GM18870 (cell line): Measurements from ENCODE around the gene KIAA2012.
"Not testable (repeated sequence)": the region's sequence is repeated elsewhere in the genome, so short reads cannot be mapped to it uniquely, and the experiment has no call there.

Experiments
- ATAC-seq: cut with Tn5 transposase; IDR thresholded peaks from one replicate; pipeline ENCODE4 v1.9.1; 2021; ENCODE audit warnings: moderate library complexity; ENCODE audit not compliant: unreplicated experiment

Gene KIAA2012

DNA sequence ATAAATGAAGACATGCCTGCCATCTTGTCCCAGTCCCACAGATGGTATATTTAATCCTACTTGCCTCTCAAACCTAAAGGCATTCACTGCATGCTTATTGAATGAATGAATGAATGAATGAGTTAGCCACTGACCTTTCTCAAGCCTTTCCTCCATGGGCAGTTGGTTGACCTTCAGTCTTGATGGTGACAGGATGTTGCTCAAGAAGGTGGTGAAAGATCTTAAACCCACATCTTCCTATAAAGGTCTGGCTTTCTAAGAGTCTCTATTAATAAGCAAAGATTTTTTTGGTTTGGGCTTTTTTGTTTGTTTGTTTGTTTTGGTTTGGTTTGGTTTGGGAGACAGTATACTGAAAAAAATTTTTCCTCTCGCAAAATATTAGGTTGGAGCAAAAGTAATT, 41.7 kb downstream of the KIAA2012 start:
- ATAC-seq = no peak

DNA sequence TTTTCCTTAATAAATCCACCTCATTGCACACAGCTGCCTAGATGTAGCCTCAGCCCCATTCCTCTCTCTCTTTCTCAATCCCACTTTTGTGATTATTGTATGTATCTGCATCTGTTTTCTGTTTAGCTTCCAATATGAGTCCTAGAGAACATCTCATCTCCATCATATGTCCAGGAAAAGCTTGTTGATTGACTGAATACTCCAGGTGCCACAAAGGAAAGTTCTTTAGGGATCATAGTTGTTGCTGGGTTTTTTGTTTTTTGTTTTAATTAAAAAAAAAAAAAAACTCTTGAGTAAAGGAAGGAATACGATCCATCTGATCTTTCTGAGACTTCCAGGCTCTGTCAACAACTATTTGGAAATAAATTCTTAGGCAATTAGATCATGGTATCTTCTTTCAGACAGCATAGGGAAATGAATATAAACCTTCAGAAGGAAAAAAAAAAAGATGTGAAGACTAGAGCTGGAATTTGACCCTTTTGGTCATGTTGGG, 42.5 kb downstream of the KIAA2012 start:
- no peak for ATAC-seq

DNA sequence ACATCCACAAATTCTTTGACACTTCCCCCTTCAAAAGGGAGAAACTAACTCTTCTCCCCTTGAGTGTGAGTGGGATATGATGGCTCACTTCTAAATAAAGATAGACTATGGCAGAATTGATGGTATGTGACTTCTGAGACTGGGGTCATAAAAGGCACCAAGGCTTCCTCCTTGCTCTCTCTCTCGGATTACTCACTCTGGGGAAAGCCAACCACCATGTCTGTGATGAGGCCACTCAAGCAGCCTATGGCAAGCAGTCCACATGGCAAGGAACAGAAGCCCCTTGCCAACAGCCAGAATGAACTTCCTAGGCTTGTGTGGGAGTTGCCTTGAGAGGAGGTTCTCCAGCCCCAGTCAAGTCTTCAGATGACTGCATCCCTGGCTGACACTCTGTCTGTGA, 43.6 kb downstream of the KIAA2012 start:
- ATAC-seq = no peak

DNA sequence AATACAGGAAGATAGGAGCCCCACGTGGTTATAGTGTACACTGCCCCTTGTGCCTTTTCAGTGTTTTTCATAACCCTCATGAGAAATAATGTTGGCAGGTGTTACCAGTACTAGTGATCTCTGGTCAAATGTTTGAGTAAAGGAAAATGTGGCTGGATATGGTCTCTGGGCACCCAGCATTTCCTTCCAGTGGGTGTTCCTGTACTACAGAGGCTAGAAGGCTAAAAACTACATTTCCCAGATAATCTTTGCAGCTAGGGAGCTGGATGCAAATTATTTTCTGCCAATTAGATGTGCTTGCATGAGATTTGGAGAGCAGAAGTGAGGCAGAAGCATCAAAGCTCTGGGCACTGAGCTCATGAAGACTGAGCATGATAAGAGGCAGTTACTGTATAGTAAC, 45.1 kb downstream of the KIAA2012 start:
- ATAC-seq = no peak

DNA sequence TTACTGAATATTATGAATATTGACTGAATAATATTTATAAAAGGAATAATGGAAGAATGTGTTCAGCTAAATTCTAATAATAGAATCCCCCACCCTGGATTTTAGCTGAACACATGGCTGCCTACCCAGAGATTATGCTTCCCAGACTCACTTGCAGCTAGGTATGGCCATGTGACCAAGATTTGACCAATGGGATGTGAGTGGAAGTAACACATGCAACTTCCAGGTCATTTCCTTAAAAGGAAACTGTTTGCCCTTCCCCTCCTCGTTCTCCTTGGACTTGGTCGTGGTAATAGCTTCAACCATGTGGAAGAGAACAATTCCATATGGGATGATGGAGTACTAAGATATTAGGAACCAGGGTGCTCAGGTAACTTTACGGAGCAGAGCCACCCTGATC, 47.8 kb downstream of the KIAA2012 start:
- ATAC-seq = no peak

DNA sequence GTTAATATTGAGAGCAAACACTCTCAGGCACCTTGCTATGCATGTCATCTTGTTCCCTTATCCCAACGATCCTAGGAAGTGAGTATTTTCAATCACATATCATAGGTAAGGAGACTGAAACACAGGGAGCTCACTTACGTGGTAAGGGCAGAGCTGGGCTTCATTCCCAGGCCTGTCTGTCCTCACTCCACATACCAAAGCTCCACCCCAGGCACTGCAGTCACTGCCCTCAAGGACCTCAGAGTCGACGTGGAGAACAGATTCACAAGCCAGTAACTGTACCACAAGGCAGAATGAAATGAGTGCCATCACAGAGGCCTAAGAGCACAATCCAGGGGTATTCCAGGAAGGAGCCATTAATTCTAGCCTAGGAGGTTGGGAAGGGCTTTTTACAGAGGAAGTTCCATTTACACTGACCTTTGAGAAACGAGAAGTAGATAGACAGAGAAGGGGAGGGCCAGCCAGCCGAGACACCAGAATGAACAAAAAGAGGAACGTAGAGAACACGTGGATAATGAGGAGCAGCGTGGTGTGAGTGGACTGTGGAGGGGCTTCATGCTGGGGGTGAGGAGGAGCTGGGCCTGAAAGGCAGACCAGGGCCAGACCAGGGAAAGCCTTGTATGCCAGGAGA, 48.6 kb downstream of the KIAA2012 start:
- no peak for ATAC-seq

DNA sequence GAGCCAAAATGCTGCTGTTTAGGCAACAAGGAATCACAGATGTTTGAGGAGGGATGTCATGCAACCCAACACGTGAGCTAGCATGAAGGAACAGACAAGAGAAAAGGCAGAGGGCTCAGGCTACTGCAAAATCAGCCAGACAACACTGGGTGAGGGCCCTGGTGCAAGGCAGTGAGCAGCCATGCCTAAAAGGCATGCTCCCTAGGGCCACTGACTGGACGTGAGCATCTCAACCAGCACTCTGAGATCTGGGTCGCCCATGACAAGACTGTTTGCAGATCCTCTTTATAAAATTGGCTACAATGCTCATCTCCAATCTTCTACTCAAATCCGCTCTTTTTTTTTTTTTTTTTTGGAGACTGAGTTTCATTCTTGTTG, 49.1 kb downstream of the KIAA2012 start:
- no peak for ATAC-seq

DNA sequence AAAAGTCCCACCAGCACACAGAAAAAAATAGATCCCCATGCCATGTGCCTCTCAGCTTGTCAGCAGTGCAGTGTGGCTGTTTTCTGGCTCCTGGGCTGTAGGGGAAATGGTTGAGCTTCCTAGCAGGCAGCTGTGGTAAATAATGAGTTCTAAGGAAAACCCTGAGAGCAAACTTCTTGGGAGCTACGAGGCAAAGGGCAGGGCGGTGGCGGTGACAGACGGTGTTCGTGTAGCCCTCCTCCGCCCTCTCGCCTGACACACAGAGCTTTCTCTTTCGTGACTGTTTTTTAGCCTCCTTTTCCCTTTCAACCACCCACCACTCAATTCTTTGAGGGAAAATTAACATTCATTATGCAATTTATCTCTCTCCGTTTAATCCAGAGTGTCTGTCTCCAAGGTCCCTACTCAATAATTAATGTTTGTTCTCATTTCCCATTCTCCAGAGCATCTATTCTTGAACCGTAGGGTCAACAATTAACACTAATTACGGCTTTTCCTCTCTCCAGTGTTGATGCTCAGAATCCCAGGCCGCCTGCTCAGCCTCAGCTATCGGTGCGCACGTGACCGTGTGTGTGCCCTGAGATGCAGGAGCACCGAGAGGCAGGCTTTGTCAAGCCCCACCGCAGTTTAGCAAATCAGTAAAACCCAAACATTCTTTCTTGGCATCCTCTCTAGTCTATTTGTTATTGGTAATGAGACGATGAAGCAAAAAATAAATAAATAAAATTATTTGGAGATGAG, 50.1 kb downstream of the KIAA2012 start:
- no peak for ATAC-seq

DNA sequence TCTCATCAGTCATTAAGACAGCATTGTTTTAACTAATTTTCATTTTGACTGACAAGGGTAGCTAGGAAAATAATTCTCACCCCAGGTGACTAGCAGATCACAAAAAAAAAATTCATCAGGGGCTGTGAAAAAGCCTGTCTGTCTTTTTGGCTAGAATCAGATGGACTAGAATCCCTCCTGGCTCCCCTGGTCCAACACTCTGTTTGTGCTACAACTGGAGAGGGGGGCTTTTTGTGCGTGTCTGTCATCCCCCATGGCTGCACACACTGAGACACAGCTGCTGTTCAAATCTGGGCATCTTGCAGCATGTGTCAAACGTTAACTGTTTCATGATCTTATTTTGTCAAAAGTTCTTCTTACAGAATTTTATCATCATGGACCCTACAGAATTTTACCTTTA, 51.2 kb downstream of the KIAA2012 start:
- no peak for ATAC-seq

DNA sequence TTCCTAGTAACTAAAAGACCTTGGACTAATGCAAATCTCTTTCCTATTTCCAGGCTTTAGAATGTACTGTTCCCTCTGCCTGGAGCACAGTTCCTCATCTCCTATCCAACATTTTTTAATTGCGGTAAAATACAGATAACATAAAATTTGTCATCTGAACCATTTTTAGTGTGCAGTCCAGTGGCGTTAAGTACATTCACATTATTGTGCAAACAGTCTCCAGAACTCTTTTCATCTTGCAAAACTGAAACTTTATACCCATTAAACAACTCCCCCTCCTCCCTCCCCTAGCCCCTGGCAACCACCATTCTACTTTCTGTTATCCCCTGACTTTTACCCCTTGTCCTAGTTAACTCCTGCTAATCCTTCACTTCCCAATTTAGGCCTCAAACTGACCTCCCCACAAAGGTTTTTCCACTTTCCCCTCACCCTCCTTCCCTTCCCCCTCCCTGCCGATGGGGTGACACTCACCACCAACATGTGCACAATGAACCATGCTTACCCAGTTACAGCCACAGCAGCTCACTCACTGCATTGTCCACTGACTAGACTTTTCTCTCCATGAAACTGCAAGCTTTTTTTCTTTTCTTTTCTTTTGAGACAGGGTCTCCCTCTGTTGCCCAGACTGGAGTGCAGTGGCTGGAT, 54.8 kb downstream of the KIAA2012 start:
- ATAC-seq = no peak

DNA sequence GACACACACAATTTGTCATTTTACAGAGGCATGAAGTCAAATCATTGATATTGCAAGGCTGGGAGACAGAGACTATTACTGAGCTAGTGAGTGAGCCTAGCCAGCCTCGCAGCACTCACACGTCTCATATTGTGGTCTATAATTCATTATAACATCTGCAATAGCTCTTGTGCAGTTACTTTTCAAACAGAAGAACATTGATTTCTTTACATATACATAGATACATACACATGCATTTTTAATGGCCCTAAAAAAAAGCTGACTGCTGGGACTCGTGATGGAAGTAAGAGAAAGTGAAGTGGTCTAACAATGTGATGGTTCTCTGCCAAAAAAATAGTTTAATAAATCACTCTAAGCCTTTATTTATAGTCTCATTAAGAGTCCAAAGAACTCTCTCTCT, 56.8 kb downstream of the KIAA2012 start:
- ATAC-seq = no peak

DNA sequence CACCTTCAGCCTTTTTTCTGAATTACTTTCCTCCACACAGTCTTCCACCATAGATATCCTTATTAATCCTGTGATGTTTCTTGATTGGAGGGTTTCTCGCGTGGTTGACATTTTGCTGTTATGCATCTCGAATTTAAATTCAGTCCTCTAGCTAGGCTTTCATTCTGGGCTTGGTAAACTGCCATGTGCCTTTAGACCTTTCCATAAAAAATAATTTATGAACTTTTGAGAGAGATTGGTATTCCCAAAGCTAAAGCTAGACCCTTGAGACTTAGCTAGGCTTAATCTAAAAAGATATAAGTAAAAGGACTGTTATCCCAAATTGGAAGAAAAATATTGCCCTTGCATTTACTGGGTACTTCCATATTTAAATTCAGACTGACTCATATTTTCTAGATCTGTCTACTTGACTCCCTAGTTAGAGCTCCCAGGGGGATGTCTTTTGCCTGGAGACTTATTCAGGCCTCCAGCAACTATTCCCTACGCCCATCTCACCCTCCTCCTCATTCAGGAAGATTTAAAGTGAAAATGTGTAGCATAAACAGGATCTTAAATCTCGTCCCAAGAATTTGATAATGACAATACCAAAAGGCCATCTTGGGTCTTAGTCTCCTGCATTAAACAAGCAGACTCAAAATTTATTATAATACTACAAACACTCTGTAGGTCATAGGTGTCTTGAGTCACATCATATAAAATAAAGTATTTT, 60.3 kb downstream of the KIAA2012 start:
- no peak for ATAC-seq

DNA sequence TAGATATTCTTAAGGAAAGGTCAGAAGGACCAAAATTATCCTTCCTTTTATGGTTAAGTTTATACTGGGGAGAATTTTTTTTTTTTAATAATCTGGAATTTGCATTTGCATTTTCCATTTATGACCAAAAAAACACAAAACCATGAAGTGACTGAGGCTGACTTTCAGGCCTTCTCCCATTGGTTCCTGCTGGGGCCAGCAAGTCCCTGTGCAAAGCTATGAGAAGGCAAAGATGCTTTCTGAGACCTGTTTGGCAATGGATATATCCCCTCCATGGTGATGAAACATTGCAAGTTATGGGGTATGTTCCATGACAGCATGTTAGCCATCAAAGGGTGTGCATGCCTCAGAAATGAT, 60.8 kb downstream of the KIAA2012 start:
- ATAC-seq = no peak

DNA sequence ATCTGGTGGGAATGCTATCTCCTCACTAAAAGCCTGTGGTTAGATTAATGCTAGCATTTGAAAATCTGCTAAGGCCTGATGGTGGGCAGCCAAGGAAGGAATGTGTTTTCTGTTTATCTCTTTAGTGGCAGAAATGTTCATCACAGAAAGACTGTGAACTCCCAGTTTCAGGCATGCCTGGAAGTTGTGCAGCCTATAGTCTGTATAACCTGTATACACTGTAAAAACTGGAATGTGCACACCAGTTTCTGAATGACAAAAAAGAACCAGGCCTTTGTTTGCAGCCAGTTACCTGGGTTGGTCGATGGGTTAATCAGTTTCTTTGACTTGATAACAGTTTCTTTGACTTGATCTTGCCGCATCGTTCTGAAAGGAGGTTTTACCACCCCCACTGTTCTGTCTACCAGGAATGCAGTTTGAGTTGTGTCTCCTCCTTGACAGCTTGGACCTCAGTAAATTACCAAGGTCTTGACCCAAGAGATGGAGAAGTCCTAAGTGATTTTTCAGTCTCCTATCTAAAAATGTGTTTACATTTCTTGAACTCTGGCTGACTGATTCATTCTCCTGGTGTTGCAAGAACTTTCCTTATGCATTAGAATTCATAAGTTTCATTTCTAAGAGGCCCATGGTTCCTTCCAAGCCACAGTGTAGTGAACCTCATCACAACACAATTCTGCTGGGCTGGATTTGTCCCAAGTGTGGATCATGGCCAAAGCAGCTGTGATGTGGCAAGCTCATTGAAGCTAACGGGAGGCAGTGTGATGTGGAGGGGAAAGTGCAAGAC, 62.2 kb downstream of the KIAA2012 start:
- ATAC-seq = no peak

DNA sequence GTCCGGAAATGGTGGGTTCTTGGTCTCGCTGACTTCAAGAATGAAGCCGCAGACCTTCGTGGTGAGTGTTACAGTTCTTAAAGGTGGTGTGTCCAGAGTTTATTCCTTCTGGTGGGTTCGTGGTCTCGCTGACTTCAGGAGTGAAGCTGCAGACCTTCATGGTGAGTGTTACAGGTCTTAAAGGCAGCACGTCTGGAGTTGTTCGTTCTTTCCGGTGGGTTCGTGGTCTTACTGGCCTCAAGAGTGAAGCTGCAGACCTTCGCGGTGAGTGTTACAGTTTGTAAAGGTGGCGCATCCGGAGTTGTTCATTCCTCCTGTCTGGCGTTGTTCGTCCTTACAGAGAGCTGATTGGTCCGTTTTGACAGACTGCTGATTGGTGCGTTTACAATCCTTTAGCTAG, 63.0 kb downstream of the KIAA2012 start:
- ATAC-seq = not testable (repeated sequence)

DNA sequence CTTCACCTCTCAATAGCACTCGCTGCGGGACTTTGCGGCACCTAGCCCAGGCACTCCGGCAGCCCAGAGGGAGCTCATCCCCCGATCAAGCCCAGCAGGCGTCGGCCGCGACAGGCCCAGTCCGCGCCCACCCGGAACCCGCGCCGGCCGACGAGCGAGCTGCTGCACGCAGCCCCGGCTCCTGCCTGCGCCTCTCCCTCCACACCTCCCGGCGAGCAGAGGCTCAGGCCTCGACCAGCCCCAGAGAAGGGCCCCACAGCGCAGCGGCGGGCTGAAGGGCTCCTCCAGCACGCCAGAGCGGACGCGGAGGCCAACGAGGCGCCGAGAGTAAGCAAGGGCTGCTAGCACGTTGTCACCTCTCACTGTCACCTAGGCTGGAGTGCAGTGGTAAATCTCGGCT, 63.5 kb downstream of the KIAA2012 start:
- ATAC-seq = no peak

DNA sequence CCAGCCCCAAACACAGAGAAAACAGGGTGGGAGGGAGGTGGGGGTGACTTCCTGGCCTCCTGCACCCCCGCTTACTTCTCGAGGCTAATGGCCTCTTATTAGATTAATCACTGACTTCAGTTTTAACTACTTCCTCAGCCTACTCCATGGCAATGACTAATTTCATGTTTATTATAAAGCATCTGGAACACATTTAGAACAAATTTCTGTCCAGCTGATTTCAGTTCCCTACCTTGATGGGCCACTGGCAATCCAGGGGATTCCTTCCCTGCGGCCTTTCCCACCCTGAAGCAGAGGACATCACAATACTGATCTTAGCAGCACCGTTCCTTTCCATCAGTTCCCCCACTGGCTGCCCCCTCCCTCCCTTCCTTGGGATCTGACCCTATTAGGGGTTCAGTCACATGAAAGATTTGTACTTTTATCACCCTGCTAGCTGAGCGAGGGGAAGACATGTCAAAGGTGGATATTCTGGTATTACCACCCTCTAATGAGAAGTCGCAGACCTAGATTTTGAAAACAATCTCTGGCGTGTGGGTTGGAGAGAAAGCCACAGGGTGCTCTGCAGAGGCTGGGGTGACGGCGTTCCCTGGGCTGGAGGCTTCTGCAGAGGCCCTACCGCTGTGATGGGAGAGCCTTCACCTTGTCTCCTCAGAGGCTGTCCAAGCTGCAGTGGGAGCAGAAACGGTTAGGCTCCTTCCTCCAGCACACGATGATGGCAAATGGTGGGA, 67.6 kb downstream of the KIAA2012 start:
- ATAC-seq = no peak

DNA sequence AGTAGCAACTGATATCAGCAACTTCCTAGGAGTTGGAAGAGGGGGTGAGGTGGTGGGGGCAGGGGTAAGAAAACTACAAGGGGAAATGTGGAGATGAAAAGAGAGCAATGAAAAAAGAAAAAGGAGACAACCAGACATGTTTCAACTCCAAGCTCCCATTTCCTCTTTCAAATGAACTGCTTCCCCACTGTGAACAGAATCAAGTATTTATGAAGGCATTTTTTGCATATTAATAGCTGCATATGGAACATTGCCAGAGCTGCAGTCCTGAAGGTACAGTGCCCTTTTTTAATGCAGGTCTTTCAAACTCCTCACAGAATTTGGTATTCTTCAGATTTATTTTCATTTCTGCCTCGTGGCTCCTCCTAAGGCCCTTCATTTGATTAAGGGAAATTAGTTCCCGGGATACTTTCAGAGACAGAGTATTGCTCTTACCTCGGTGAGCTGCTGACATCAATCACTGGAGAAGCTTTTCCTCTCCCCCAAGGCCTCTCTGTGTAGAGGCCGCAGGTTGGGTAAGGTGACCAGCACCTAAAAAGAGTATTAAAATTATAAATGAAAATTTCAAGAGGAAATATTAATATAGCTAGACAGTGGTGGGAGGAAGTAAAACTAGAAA, 68.4 kb downstream of the KIAA2012 start:
- no peak for ATAC-seq

DNA sequence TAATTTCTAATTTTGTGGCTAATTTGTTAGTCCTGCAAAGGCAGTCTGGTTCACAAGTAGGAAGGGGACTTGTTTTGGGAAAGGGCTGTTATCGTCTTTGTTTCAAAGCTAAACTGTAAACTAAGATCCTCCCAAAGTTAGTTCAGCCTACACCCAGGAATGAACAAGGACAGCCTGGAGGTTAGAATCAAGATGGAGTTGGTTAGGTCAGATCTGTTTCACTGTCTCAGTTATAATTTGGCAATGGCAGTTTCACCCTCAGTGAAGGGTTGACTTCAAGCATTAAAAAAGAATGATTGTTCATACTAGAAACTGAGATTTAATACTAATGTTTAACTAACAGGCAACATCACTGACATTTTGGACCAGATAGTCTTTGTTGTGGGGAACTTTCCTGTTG, 69.5 kb downstream of the KIAA2012 start:
- no peak for ATAC-seq

DNA sequence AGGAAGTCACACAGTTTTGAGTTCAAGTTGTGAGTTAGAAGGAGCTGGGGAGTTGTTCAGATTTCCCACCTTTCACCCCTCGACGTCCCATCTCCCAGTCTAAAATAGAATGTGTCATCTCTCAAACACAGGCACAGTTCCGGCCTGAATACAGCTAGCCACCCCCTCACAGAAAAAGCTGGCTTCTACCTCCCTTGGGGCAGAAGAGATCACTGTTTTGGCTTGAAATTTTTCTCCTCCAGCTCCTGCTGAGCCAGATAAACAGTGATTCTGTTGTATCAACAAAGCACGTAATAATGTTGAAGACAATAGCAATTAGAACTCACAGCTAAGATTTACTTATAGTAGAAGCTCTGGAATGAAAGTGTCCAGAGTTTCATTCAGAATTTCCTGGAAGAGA, 74.7 kb downstream of the KIAA2012 start:
- no peak for ATAC-seq
